ENCODE measurements around the gene KLHDC4.

- TF ChIP-seq CTCF (conservative IDR thresholded peaks at IDR 0.05 in 1 of 2, IDR thresholded peaks at IDR 0.05 in 1 of 2; ENCODE audit: extremely low read depth in 1 of 2, insufficient read depth in 1 of 2, low read depth in 1 of 2, low read length in 2 of 2): no peak
- TF ChIP-seq EZH2 (IDR thresholded peaks at IDR 0.05; ENCODE audit: borderline replicate concordance, low read length): no peak
These were observed 49.8 kb upstream of the KLHDC4 start for GRCh38 chr16:87815567-87815966.

Data from mammary epithelial cell (primary cell).